GM23338 (cell line): ENCODE measurements around the gene ESR1. TPM values are rescaled to one million over a fixed set of nuclear protein-coding genes. Genes with fewer than 3 reads are reported as not detected.

Source experiments
- ATAC-seq: fragments of 200-7000 bp; cut with Tn5 transposase; 3 replicates; pipeline ENCODE4 v1.9.1; 2020
- DNase-seq: peaks from one replicate; pipeline ENCODE4 v3.0.0-alpha.2; 2015; ENCODE audit warnings: low spot score
- H2AFZ ChIP-seq: fragments of 200-600 bp; sonication (generic); 2 replicates; pipeline ENCODE4 v1.8.0; 2016; ENCODE audit warnings: antibody characterized with exemption, mild to moderate bottlenecking, moderate library complexity
- H3F3A ChIP-seq: fragments of 200-600 bp; sonication (generic); replicated peaks from 2 replicates; pipeline ENCODE4 v1.8.0; 2017; ENCODE audit warnings: antibody characterized with exemption, mixed run types, low read depth
- H3K27ac ChIP-seq: fragments of 200-600 bp; sonication (generic); 2 replicates; pipeline ENCODE4 v1.6.1; 2016; ENCODE audit warnings: low read depth
- H3K27me3 ChIP-seq: fragments of 200-600 bp; sonication (generic); 2 replicates; pipeline ENCODE4 v1.8.0; 2016; ENCODE audit warnings: mild to moderate bottlenecking, mixed run types, moderate library complexity; ENCODE audit not compliant: insufficient read depth
- H3K36me3 ChIP-seq: fragments of 200-600 bp; sonication (generic); 2 replicates; pipeline ENCODE4 v1.8.0; 2016; ENCODE audit warnings: mild to moderate bottlenecking; ENCODE audit not compliant: insufficient read depth
- H3K4me1 ChIP-seq: fragments of 200-600 bp; sonication (generic); 2 replicates; pipeline ENCODE4 v1.8.0; 2016; ENCODE audit warnings: mild to moderate bottlenecking, moderate library complexity; ENCODE audit not compliant: insufficient read depth
- H3K4me2 ChIP-seq: fragments of 200-600 bp; sonication (generic); 2 replicates; pipeline ENCODE4 v1.7.1; 2017; ENCODE audit warnings: mixed run types
- H3K4me3 ChIP-seq: fragments of 200-600 bp; sonication (generic); 2 replicates; pipeline ENCODE4 v1.6.1; 2016; ENCODE audit warnings: mixed run types
- H3K79me2 ChIP-seq: fragments of 200-600 bp; sonication (generic); replicated peaks from 2 replicates; pipeline ENCODE4 v1.8.0; 2017; ENCODE audit warnings: mild to moderate bottlenecking; ENCODE audit not compliant: insufficient read depth
- H3K9me2 ChIP-seq: fragments of 200-600 bp; sonication (generic); 2 replicates; pipeline ENCODE4 v1.8.0; 2017; ENCODE audit not compliant: insufficient read depth
- H4K20me1 ChIP-seq: fragments of 200-600 bp; sonication (generic); replicated peaks from 2 replicates; pipeline ENCODE4 v1.8.0; 2017; ENCODE audit warnings: mild to moderate bottlenecking; ENCODE audit not compliant: insufficient read depth
- H3K27ac Mint-ChIP-seq: 2 replicates; pipeline ENCODE4 v1.8.0; 2020; ENCODE audit warnings: inconsistent platforms, mild to moderate bottlenecking, moderate library complexity, mixed read lengths
- H3K27me3 Mint-ChIP-seq: 3 replicates; pipeline ENCODE4 v1.8.0; 2022; ENCODE audit warnings: low read depth, mild to moderate bottlenecking, moderate library complexity, mixed read lengths, inconsistent platforms; ENCODE audit not compliant: insufficient read depth, poor library complexity
- H3K36me3 Mint-ChIP-seq: 3 replicates; pipeline ENCODE4 v1.8.0; 2021; ENCODE audit warnings: low read depth, mild to moderate bottlenecking, inconsistent platforms, moderate library complexity, mixed read lengths
- H3K4me1 Mint-ChIP-seq: 3 replicates; pipeline ENCODE4 v1.8.0; 2020; ENCODE audit warnings: mild to moderate bottlenecking, inconsistent platforms, mixed read lengths
- H3K4me3 Mint-ChIP-seq: 3 replicates; pipeline ENCODE4 v1.8.0; 2021; ENCODE audit warnings: moderate library complexity, mild to moderate bottlenecking, inconsistent platforms, mixed read lengths
- H3K9me3 Mint-ChIP-seq: 3 replicates; pipeline ENCODE4 v1.8.0; 2020; ENCODE audit warnings: moderate library complexity, mild to moderate bottlenecking, inconsistent platforms, mixed read lengths
- CREB1 ChIP-seq: fragments of 250-450 bp; sonication (Bioruptor Pico); IDR thresholded peaks from 2 replicates; pipeline ENCODE4 v1.5.0; 2020; ENCODE audit warnings: low read depth, mild to moderate bottlenecking, moderate library complexity
- CTCF ChIP-seq, 2 experiments: fragments of 200-600 bp in 1 of 2; sonication (generic) in 1 of 2; conservative IDR thresholded peaks; 2 replicates each; pipeline versions ENCODE4 v1.5.1 to v1.6.1; 2016 to 2017; ENCODE audit warnings: antibody characterized with exemption in 2 of 2, low read depth in 2 of 2, mild to moderate bottlenecking in 2 of 2, moderate library complexity in 1 of 2
- ETS1 ChIP-seq: IDR thresholded peaks from 2 replicates; pipeline ENCODE4 v1.6.1; 2016; ENCODE audit warnings: antibody characterized with exemption
- EZH2 ChIP-seq: fragments of 200-600 bp; sonication (generic); IDR thresholded peaks from one replicate; pipeline ENCODE4 v1.8.0; 2017; ENCODE audit warnings: antibody characterized with exemption, mild to moderate bottlenecking, low read depth; ENCODE audit not compliant: unreplicated experiment
- EZH2phosphoT487 ChIP-seq: fragments of 200-600 bp; sonication (generic); IDR thresholded peaks from one replicate; pipeline ENCODE4 v1.8.1; 2018; ENCODE audit warnings: antibody characterized with exemption; ENCODE audit not compliant: unreplicated experiment
- JUNB ChIP-seq: IDR thresholded peaks from one replicate; pipeline ENCODE4 v1.6.1; 2016; ENCODE audit warnings: antibody characterized with exemption; ENCODE audit not compliant: unreplicated experiment
- POLR2AphosphoS5 ChIP-seq: IDR thresholded peaks from 2 replicates; pipeline ENCODE4 v1.6.1; 2016; ENCODE audit warnings: antibody characterized with exemption, low read depth
- REST ChIP-seq: IDR thresholded peaks from one replicate; pipeline ENCODE4 v1.6.1; 2018; ENCODE audit warnings: antibody characterized with exemption; ENCODE audit not compliant: unreplicated experiment
- STAT1 ChIP-seq: IDR thresholded peaks from one replicate; pipeline ENCODE4 v1.6.1; 2016; ENCODE audit warnings: antibody characterized with exemption; ENCODE audit not compliant: unreplicated experiment
- ZNF114 ChIP-seq: fragments of 250-450 bp; sonication (Bioruptor Pico); IDR thresholded peaks from 2 replicates; pipeline ENCODE4 v1.5.0; 2020; ENCODE audit warnings: mild to moderate bottlenecking, moderate library complexity
- ZNF331 ChIP-seq: fragments of 250-450 bp; sonication (Bioruptor Pico); IDR thresholded peaks from 2 replicates; pipeline ENCODE4 v1.5.0; 2020; ENCODE audit warnings: low read depth, mild to moderate bottlenecking, moderate library complexity
- polyA plus RNA-seq: library from polyadenylated mRNA; unstranded; fragments of >200 nt; fragmentation: Nextera tagmentation; extraction: Ambion mirVana; gene quantifications from 2 replicates; pipeline ENCODE4 v1.2.1, GENCODE V29; 2016
- total RNA-seq: library from RNA; depleted of rRNA; stranded (reverse); fragments of >200 nt; shearing (Covaris generic); gene quantifications from 2 replicates; pipeline ENCODE4 v1.2.3, GENCODE V29; 2014

The ESR1 gene
- total and polyA plus RNA-seq, 2 experiments from 2014 or later, result 0.94 TPM; not detected in 1

GRCh38 chr6:152085451-152085921 is 278.0 kb downstream of the ESR1 start (continued):
- TF ChIP-seq STAT1, result no peak
- no peak for TF ChIP-seq CTCF (conservative IDR thresholded peaks at IDR 0.05; ENCODE audit: low read depth in 2 of 2)
- no peak for TF ChIP-seq ZNF114 (CRISPR knock-in tag)
- TF ChIP-seq ETS1, result no peak
- TF ChIP-seq EZH2, result no peak
- TF ChIP-seq POLR2AphosphoS5, result no peak
- no peak for TF ChIP-seq EZH2phosphoT487
- TF ChIP-seq CREB1 (CRISPR knock-in tag), result no peak
- TF ChIP-seq REST, result no peak

- Mint-ChIP-seq H3K4me1 (no peaks in the 10 kb centered on the region), H3K36me3 (no peaks in the 10 kb centered on the region), H3K27ac (no peak overlapping the region), H3K27me3 (peaks cover 4% of the 10 kb centered on the region), H3K4me3 (no peak overlapping the region), H3K9me3 (peaks cover 19% of the 10 kb centered on the region; the same call in 2 of the 3 replicates)
- no peak for DNase-seq
- no peak for ATAC-seq
- no peaks in the 10 kb centered on the region for H3K79me2 ChIP-seq
- H4K20me1 ChIP-seq, result no peaks in the 10 kb centered on the region
- no peak overlapping the region for H3K27ac ChIP-seq
- H3K4me2 ChIP-seq, result no peak overlapping the region
- H2AFZ ChIP-seq, result no peak overlapping the region
- no peak overlapping the region for H3K4me3 ChIP-seq
- H3K27me3 ChIP-seq, result no peaks in the 10 kb centered on the region
- no peaks in the 10 kb centered on the region for H3K36me3 ChIP-seq
- peaks cover 25% of the 10 kb centered on the region; the same call in 1 of the 2 replicates for H3K9me2 ChIP-seq
- no peaks in the 10 kb centered on the region for H3K4me1 ChIP-seq
- no peaks in the 10 kb centered on the region for H3F3A ChIP-seq
- TF ChIP-seq POLR2AphosphoS5 (no peak), EZH2phosphoT487 (no peak), ZNF114 (CRISPR knock-in tag) (no peak), ZNF331 (CRISPR knock-in tag) (no peak), ETS1 (no peak), JUNB (no peak), EZH2 (no peak), REST (no peak), STAT1 (no peak)
These were observed 278.9 kb downstream of the ESR1 start for GRCh38 chr6:152086223-152086873.
